ENCODE measurements around the gene TRAPPC10. TPM values are rescaled to one million over a fixed set of nuclear protein-coding genes. Genes with fewer than 3 reads are reported as not detected.

Gene TRAPPC10
- total and polyA plus RNA-seq, 9 of the 15 experiments (the other 6 are each of a cell fraction or from before 2014, with no cell fraction given) = 1.1 to 33.8 (median 24.3) TPM

DNA sequence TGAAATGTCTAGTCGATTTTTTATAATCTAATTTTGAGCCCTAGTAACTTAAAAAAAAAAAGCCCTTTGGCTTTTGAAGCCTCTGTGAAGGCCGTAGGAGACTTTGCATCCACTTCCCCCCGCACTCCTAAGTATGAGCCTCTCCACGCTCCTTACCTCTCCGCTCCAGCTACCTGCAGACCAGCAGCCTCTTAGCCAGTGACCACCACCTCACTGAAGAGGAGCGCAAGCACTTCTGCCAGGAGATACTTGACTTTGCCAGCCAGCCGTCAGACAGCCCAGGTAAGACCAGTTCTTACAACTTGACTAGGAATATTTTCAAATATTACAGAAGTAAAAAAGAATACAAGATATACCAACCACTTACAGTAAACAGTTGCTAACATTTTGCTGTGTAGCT lies 67.7 kb downstream of the TRAPPC10 start:
- intact Hi-C loops (cut with micrococcal nuclease) (no loop called here), in situ Hi-C loops (cut with MboI) (no loop called here)
- DNase-seq (ENCODE audit: extremely low read depth in 1 of 4, low spot score in 3 of 4) (no peak), FAIRE-seq (no peak), ATAC-seq (no peak)
- H3K9me3 ChIP-seq (replicated peaks; ENCODE audit: control insufficient read depth, insufficient read depth, low read depth, low read length) = no peaks in the 10 kb centered on the region
- H3K9ac ChIP-seq (ENCODE audit: insufficient read depth in 1 of 2, low read depth in 2 of 2, low read length in 2 of 2) = no peak overlapping the region
- H4K20me1 ChIP-seq (replicated peaks; ENCODE audit: control insufficient read depth, insufficient read depth, low read length) = no peaks in the 10 kb centered on the region
- BruUV-seq (replicated peaks) = no TSS peak
- H3K4me3 ChIP-seq = no peak overlapping the region
- ChIA-PET CTCF (ENCODE audit: low intra/inter-chr PET ratio) (no interaction called here), POLR2A (interaction anchor here (0.7 to 2.4 kb wide), 2 partner anchors 8 to 91 kb away, joined by 3 to 11 read pairs; no protein-coding TSS in a partner anchor)
- TF ChIP-seq GTF2E2 (tag; IDR thresholded peaks at IDR 0.05) (no peak), WHSC1 (IDR thresholded peaks at IDR 0.05; ENCODE audit: low read length) (no peak), DMBX1 (CRISPR knock-in tag; IDR thresholded peaks at IDR 0.05; ENCODE audit: borderline replicate concordance) (no peak), NUFIP1 (IDR thresholded peaks at IDR 0.05; ENCODE audit: partially characterized antibody) (no peak), SMARCA4 (IDR thresholded peaks at IDR 0.05) (no peak), HNRNPK (IDR thresholded peaks at IDR 0.05; ENCODE audit: low read depth, low read length, poor library complexity, severe bottlenecking) (no peak), ZNF41 (CRISPR knock-in tag; conservative IDR thresholded peaks at IDR 0.05) (no peak), NFATC3 (IDR thresholded peaks at IDR 0.05) (no peak)
- TF ChIP-seq, protein P1, sequence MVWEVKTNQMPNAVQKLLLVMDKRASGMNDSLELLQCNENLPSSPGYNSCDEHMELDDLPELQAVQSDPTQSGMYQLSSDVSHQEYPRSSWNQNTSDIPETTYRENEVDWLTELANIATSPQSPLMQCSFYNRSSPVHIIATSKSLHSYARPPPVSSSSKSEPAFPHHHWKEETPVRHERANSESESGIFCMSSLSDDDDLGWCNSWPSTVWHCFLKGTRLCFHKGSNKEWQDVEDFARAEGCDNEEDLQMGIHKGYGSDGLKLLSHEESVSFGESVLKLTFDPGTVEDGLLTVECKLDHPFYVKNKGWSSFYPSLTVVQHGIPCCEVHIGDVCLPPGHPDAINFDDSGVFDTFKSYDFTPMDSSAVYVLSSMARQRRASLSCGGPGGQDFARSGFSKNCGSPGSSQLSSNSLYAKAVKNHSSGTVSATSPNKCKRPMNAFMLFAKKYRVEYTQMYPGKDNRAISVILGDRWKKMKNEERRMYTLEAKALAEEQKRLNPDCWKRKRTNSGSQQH (CRISPR knock-in tag; IDR thresholded peaks at IDR 0.05) = no peak
- TF ChIP-seq, protein P2, sequence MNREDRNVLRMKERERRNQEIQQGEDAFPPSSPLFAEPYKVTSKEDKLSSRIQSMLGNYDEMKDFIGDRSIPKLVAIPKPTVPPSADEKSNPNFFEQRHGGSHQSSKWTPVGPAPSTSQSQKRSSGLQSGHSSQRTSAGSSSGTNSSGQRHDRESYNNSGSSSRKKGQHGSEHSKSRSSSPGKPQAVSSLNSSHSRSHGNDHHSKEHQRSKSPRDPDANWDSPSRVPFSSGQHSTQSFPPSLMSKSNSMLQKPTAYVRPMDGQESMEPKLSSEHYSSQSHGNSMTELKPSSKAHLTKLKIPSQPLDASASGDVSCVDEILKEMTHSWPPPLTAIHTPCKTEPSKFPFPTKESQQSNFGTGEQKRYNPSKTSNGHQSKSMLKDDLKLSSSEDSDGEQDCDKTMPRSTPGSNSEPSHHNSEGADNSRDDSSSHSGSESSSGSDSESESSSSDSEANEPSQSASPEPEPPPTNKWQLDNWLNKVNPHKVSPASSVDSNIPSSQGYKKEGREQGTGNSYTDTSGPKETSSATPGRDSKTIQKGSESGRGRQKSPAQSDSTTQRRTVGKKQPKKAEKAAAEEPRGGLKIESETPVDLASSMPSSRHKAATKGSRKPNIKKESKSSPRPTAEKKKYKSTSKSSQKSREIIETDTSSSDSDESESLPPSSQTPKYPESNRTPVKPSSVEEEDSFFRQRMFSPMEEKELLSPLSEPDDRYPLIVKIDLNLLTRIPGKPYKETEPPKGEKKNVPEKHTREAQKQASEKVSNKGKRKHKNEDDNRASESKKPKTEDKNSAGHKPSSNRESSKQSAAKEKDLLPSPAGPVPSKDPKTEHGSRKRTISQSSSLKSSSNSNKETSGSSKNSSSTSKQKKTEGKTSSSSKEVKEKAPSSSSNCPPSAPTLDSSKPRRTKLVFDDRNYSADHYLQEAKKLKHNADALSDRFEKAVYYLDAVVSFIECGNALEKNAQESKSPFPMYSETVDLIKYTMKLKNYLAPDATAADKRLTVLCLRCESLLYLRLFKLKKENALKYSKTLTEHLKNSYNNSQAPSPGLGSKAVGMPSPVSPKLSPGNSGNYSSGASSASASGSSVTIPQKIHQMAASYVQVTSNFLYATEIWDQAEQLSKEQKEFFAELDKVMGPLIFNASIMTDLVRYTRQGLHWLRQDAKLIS (CRISPR knock-in tag; IDR thresholded peaks at IDR 0.05) = no peak
- TF ChIP-seq, protein P3, sequence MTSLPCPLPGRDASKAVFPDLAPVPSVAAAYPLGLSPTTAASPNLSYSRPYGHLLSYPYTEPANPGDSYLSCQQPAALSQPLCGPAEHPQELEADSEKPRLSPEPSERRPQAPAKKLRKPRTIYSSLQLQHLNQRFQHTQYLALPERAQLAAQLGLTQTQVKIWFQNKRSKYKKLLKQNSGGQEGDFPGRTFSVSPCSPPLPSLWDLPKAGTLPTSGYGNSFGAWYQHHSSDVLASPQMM (CRISPR knock-in tag; IDR thresholded peaks at IDR 0.05) = no peak
- TF ChIP-seq, protein P4, sequence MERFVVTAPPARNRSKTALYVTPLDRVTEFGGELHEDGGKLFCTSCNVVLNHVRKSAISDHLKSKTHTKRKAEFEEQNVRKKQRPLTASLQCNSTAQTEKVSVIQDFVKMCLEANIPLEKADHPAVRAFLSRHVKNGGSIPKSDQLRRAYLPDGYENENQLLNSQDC (CRISPR knock-in tag; IDR thresholded peaks at IDR 0.05) = no peak
- TF ChIP-seq, protein P5, sequence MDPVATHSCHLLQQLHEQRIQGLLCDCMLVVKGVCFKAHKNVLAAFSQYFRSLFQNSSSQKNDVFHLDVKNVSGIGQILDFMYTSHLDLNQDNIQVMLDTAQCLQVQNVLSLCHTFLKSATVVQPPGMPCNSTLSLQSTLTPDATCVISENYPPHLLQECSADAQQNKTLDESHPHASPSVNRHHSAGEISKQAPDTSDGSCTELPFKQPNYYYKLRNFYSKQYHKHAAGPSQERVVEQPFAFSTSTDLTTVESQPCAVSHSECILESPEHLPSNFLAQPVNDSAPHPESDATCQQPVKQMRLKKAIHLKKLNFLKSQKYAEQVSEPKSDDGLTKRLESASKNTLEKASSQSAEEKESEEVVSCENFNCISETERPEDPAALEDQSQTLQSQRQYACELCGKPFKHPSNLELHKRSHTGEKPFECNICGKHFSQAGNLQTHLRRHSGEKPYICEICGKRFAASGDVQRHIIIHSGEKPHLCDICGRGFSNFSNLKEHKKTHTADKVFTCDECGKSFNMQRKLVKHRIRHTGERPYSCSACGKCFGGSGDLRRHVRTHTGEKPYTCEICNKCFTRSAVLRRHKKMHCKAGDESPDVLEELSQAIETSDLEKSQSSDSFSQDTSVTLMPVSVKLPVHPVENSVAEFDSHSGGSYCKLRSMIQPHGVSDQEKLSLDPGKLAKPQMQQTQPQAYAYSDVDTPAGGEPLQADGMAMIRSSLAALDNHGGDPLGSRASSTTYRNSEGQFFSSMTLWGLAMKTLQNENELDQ (CRISPR knock-in tag; IDR thresholded peaks at IDR 0.05; ENCODE audit: borderline replicate concordance) = no peak
- no peaks in the 10 kb centered on the region for H3K27me3 ChIP-seq (ENCODE audit: control insufficient read depth in 2 of 2, insufficient read depth in 2 of 2, low read length in 2 of 2)
- no peak overlapping the region for H3K4me2 ChIP-seq (ENCODE audit: insufficient read depth, low read length)
- H3K27ac ChIP-seq (ENCODE audit: extremely low read depth, low read depth, low read length) = no peak overlapping the region
- peaks cover 95% of the 10 kb centered on the region for H3K36me3 ChIP-seq (ENCODE audit: control insufficient read depth, insufficient read depth, low read length)
- peaks cover 0 to 6% of the 10 kb centered on the region in 2 experiments; a peak in 2 of 5 replicates for H3K4me1 ChIP-seq (replicated peaks in 1 of 2; ENCODE audit: control insufficient read depth in 2 of 2, insufficient read depth in 2 of 2, low read length in 2 of 2)
- H2AFZ ChIP-seq (ENCODE audit: low read depth, low read length) = no peak overlapping the region
- H3K9me1 ChIP-seq (ENCODE audit: control insufficient read depth, insufficient read depth, low read length) = no peaks in the 10 kb centered on the region
- 87% methylated on average over 7 of the region's 7 CpGs for WGBS (ENCODE audit: insufficient coverage, low coverage, missing lambda C conversion rate)
- no peaks in the 10 kb centered on the region for H3K79me2 ChIP-seq (ENCODE audit: control insufficient read depth, insufficient read depth, low read length)

Data from K562 (cell line).